K562 (cell line): ENCODE measurements around the gene MTG1. TPM values are rescaled to one million over a fixed set of nuclear protein-coding genes. Genes with fewer than 3 reads are reported as not detected.

Experiments
- ATAC-seq: fragments of 200-7000 bp; cut with Tn5 transposase; 3 replicates; pipeline ENCODE4 v1.9.1; 2020; ENCODE audit warnings: moderate library complexity
- BruUV-seq: library from RNA; stranded (reverse); fragments of 400-500 nt; replicated peaks from 2 replicates; lab custom pipeline; 2021; lab: Mats Ljungman, UMichigan
- CTCF ChIA-PET: fragments of 300-600 bp; formaldehyde crosslinking; extraction: SDS; loops from one replicate; lab custom pipeline; 2021; ENCODE audit warnings: low intra/inter-chr PET ratio; lab: Yijun Ruan, JAX
- POLR2A ChIA-PET: fragments of 300-600, 350-650 bp; sonication (Branson Sonifier 250); formaldehyde crosslinking; extraction: SDS; loops from one replicate; lab custom pipeline; 2021; ENCODE audit warnings: antibody characterized with exemption, inconsistent platforms; lab: Yijun Ruan, JAX
- DNase-seq, 4 experiments: peaks; one replicate each; pipeline versions ENCODE4 v3.0.0 to v3.0.0-alpha.2; 2011 to 2018; ENCODE audit warnings: low spot score in 3 of 4, mixed read lengths in 3 of 4; ENCODE audit errors: extremely low read depth in 1 of 4
- FAIRE-seq: peaks from 2 replicates; lab custom pipeline; 2011; peaks lifted over from hg19 to GRCh38; lab: Jason Lieb, UNC
- H2AFZ ChIP-seq: 2 replicates; pipeline ENCODE4 v1.6.0; 2011; ENCODE audit warnings: low read depth, low read length, control low read depth, inconsistent platforms
- H3K27ac ChIP-seq: fragments of 200-600 bp; 3 replicates; pipeline ENCODE4 v1.8.0; 2011; ENCODE audit warnings: low read depth, mild to moderate bottlenecking, control low read depth, inconsistent platforms, low read length, moderate library complexity, mixed read lengths; ENCODE audit errors: extremely low read depth
- H3K27me3 ChIP-seq, 2 experiments: fragments of 300-600 bp in 1 of 2; 2 replicates in 1 of 2; 3 replicates in 1 of 2; pipeline versions ENCODE4 v1.6.0 to v1.8.0; 2011; ENCODE audit warnings: inconsistent platforms in 2 of 2, low read length in 2 of 2, mild to moderate bottlenecking in 1 of 2, mixed read lengths in 1 of 2, moderate library complexity in 1 of 2; ENCODE audit not compliant: control insufficient read depth in 2 of 2, insufficient read depth in 2 of 2
- H3K36me3 ChIP-seq: fragments of 300-600 bp; 3 replicates; pipeline ENCODE4 v1.8.0; 2011; ENCODE audit warnings: mild to moderate bottlenecking, low read length, inconsistent platforms; ENCODE audit not compliant: control insufficient read depth, insufficient read depth
- H3K4me1 ChIP-seq, 2 experiments: fragments of 200-600 bp in 1 of 2; replicated peaks in 1 of 2; 2 replicates in 1 of 2; 3 replicates in 1 of 2; pipeline versions ENCODE4 v1.5.1 to v1.8.0; 2011; ENCODE audit warnings: inconsistent platforms in 2 of 2, low read length in 2 of 2, mild to moderate bottlenecking in 1 of 2, mixed read lengths in 1 of 2, moderate library complexity in 1 of 2; ENCODE audit not compliant: control insufficient read depth in 2 of 2, insufficient read depth in 2 of 2
- H3K4me2 ChIP-seq: 2 replicates; pipeline ENCODE4 v1.6.1; 2011; ENCODE audit warnings: low read length, control low read depth, inconsistent platforms, mixed read lengths; ENCODE audit not compliant: insufficient read depth
- H3K4me3 ChIP-seq: fragments of 200-600 bp; sonication (generic), shearing (Covaris generic); 2 replicates; pipeline ENCODE4 v1.5.1; 2016; ENCODE audit warnings: control low read depth, inconsistent platforms
- H3K79me2 ChIP-seq: fragments of 200-600 bp; 3 replicates; pipeline ENCODE4 v1.8.0; 2011; ENCODE audit warnings: low read length, inconsistent platforms; ENCODE audit not compliant: control insufficient read depth, insufficient read depth
- H3K9ac ChIP-seq, 2 experiments: 2 replicates each; pipeline versions ENCODE4 v1.6.0 to v1.6.1; 2011; ENCODE audit warnings: low read depth in 2 of 2, low read length in 2 of 2, control low read depth in 1 of 2, inconsistent platforms in 1 of 2, mild to moderate bottlenecking in 1 of 2, mixed read lengths in 1 of 2; ENCODE audit not compliant: insufficient read depth in 1 of 2
- H3K9me1 ChIP-seq: one replicate; pipeline ENCODE4 v1.6.0; 2011; ENCODE audit warnings: inconsistent platforms, mild to moderate bottlenecking, low read length, moderate library complexity; ENCODE audit not compliant: control insufficient read depth, insufficient read depth
- H3K9me3 ChIP-seq: replicated peaks from 2 replicates; pipeline ENCODE4 v1.5.1; 2011; ENCODE audit warnings: low read depth, low read length, inconsistent platforms; ENCODE audit not compliant: control insufficient read depth, insufficient read depth
- H4K20me1 ChIP-seq: replicated peaks from 2 replicates; pipeline ENCODE4 v1.6.1; 2011; ENCODE audit warnings: low read length, inconsistent platforms, mixed read lengths; ENCODE audit not compliant: control insufficient read depth, insufficient read depth
- ZKSCAN1 ChIP-seq: fragments of 150-350 bp; IDR thresholded peaks from 2 replicates; pipeline ENCODE4 v1.6.1; 2016; ENCODE audit warnings: low read depth, low read length
- ZNF184 ChIP-seq: sonication (generic); formaldehyde crosslinking; IDR thresholded peaks from 2 replicates; pipeline ENCODE4 v1.5.0; 2020; ENCODE audit warnings: missing genetic modification reagents
- ZNF436 ChIP-seq: fragments of 250-450, 450-650 bp; sonication (Bioruptor Pico); formaldehyde crosslinking; IDR thresholded peaks from 2 replicates; pipeline ENCODE4 v1.7.0; 2020; ENCODE audit warnings: mild to moderate bottlenecking
- WGBS: fragments of 100-300 bp; shearing (Covaris generic); methylation state at CpG from one replicate; pipeline ENCODE4 v1.1.6; 2016; ENCODE audit warnings: low coverage, mixed read lengths; ENCODE audit not compliant: insufficient coverage; ENCODE audit errors: missing lambda C conversion rate; 5-methylcytosine and 5-hydroxymethylcytosine counted together
- in situ Hi-C: fragments of 300-500 bp; cut with MboI; formaldehyde crosslinking; loops from 4 replicates; pipeline ENCODE4 v1.15.0; 2018; ENCODE audit warnings: inconsistent platforms, mixed read lengths
- intact Hi-C: fragments of 100-400 bp; cut with micrococcal nuclease; formaldehyde crosslinking; loops from 2 replicates; pipeline ENCODE4 v1.14.2; 2022
- polyA plus RNA-seq, 8 experiments: library from polyadenylated mRNA; depleted of rRNA in 4 of 8; stranded (reverse) in 5 of 8; unstranded in 3 of 8; fragments of >200 nt; fragmentation: Nextera tagmentation in 2 of 8; fragmentation: Illumina TruSeq in 1 of 8; extraction: Ambion mirVana in 2 of 8; extraction: Trizol in 1 of 8; gene quantifications; 2 replicates each; pipeline versions ENCODE4 v1.2.1 to v1.2.3, GENCODE V29; 2011 to 2014; ENCODE audit warnings: inconsistent platforms in 1 of 8, missing spikeins in 1 of 8
- total RNA-seq, 7 experiments: library from RNA; depleted of rRNA in 6 of 7; stranded (reverse); fragments of >200 nt in 6 of 7; fragmentation: Illumina TruSeq in 2 of 7; extraction: Trizol in 2 of 7; gene quantifications; 2 replicates each; pipeline versions ENCODE4 v1.2.1 to v1.2.3, GENCODE V29; 2011 to 2021; ENCODE audit warnings: low replicate concordance in 1 of 7

The MTG1 gene
- total and polyA plus RNA-seq, 9 of the 15 experiments (the other 6 are each of a cell fraction or from before 2014, with no cell fraction given) = 2.8 to 28.2 (median 15.4) TPM

DNA sequence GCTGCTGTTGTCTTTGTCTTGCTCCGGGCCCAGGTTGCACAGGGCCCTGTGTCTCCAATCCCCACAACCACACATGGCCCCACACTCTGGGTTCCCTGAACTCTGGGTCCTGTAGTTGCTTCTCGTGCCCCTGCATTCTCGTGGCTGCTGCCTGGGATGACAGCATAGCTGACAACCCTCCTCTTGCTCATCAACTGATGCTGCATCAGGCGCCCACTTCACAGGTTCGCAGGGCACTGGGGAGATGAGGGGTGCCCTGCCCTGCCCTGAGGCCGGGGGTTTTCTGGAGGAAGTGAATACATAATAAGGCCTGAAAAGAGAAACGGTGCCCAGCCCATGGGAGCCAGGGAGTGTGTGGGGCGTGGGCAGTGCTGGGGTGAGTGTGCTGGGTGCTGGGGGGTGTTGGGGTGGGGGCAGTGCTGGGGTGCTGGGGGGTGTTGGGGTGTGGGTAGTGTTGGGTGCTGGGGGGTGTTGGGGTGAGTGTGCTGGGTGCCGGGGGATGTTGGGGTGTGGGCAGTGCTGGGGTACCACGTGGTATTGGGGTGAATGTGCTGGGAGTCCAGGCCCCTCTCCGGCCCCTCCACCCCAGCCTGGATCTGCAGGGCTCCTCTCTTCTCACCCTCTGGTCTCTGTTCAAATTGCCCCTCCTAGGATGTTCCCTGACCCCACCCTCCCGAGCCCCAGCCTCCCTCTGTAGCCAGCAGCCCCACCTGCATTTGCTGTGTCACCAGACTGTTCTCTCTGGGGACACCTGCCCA is 2.0 kb upstream of the MTG1 start:
- no peaks in the 10 kb centered on the region for H3K27me3 ChIP-seq
- no TSS peak for BruUV-seq
- intact Hi-C loops = loop anchor here (5.0 to 10.0 kb wide), 2 partner anchors 35 to 67 kb away; partner anchors contain the start of gene FUOM
- ChIA-PET POLR2A (no interaction called here), CTCF (no interaction called here)
- no peak overlapping the region for H3K4me3 ChIP-seq
- 94% methylated on average over 3 of the region's 12 CpGs for WGBS
- H3K36me3 ChIP-seq = peaks cover 13% of the 10 kb centered on the region; the same call in 1 of the 3 replicates
- no peak for ATAC-seq
- no peak for FAIRE-seq
- peak overlapping the region in 1 of 2 experiments; percentile 74; a peak in 2 of 4 replicates for H3K9ac ChIP-seq
- TF ChIP-seq ZNF184 (CRISPR knock-in tag) = no peak
- no peak for TF ChIP-seq ZNF436 (CRISPR knock-in tag)
- TF ChIP-seq ZKSCAN1 = no peak
- no peaks in the 10 kb centered on the region for H4K20me1 ChIP-seq
- peaks cover 20% of the 10 kb centered on the region for H3K79me2 ChIP-seq
- peaks cover 17 to 66% of the 10 kb centered on the region in 2 experiments for H3K4me1 ChIP-seq
- no peaks in the 10 kb centered on the region for H3K9me3 ChIP-seq
- H3K27ac ChIP-seq = no peak overlapping the region; the same call in 2 of the 3 replicates
- no peaks in the 10 kb centered on the region for H3K9me1 ChIP-seq
- DNase-seq = no peak
- in situ Hi-C loops = no loop called here
- H2AFZ ChIP-seq = no peak overlapping the region
- H3K4me2 ChIP-seq = no peak overlapping the region
